NCI-H82 treated with DMSO at 0.1 percent for 48 hours (cell line): ENCODE measurements around the gene LEMD2.

Experiments used
- DNase-seq: peaks from one replicate; lab custom pipeline; 2025; ENCODE audit not compliant: unreplicated experiment; lab: John Stamatoyannopoulos, UW

The LEMD2 gene

DNA sequence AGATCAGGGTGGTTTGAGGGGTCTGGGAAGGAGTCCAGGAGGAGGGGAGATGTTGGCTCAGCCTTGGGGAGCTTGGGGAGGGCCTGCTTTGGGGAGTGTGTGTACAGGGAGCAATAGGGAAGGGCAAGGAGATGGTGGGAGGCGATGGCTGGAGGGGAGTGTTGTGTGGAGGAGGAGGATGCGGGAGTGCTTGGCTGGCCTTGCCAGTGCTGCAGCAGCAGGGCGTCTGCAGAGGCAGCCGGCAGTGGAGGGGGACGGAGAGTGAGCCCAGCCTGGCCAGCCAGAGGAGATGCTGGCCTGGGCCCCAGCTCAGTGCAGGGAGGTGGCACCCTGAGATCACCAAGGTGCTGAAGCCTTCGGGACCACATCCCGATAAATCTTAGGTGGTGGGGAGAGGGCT is 46.1 kb downstream of the LEMD2 start:
- no peak for DNase-seq

GRCh38 chr6:33742092-33742491 is 46.8 kb downstream of the LEMD2 start:
- no peak for DNase-seq

DNA sequence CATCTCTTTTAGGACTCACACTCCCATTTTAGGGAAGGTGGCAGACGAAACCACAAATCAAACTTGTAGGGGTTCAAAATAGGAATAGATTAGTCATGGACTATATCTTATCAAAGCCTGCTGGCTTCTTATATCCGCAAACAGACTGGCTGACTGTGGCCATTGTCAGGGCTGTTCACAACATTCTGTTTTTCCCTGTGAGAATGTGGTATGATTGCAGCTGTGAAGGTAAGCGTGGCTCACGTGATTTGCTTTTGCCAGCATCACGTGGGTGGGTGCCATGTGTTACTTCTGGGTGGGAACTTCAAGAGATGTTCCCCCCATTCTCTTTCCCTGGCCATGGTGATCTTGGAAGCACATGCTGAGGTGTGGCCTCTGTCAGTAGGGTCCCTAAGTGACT is 48.1 kb downstream of the LEMD2 start:
- no peak for DNase-seq

- no peak for DNase-seq
Observed at GRCh38 chr6:33740204-33740608, 48.7 kb downstream of the LEMD2 start.

- DNase-seq: no peak
Observed at GRCh38 chr6:33739571-33739970, 49.4 kb downstream of the LEMD2 start.

GRCh38 chr6:33738879-33739278 is 50.1 kb downstream of the LEMD2 start:
- DNase-seq: no peak

GRCh38 chr6:33738153-33738552 is 50.8 kb downstream of the LEMD2 start:
- DNase-seq: no peak

- DNase-seq: no peak
Observed at GRCh38 chr6:33737267-33738026, 51.5 kb downstream of the LEMD2 start.

- DNase-seq: no peak
Observed at GRCh38 chr6:33735216-33735615, 53.7 kb downstream of the LEMD2 start.

GRCh38 chr6:33733709-33734007 is 55.3 kb downstream of the LEMD2 start:
- DNase-seq: no peak

DNA sequence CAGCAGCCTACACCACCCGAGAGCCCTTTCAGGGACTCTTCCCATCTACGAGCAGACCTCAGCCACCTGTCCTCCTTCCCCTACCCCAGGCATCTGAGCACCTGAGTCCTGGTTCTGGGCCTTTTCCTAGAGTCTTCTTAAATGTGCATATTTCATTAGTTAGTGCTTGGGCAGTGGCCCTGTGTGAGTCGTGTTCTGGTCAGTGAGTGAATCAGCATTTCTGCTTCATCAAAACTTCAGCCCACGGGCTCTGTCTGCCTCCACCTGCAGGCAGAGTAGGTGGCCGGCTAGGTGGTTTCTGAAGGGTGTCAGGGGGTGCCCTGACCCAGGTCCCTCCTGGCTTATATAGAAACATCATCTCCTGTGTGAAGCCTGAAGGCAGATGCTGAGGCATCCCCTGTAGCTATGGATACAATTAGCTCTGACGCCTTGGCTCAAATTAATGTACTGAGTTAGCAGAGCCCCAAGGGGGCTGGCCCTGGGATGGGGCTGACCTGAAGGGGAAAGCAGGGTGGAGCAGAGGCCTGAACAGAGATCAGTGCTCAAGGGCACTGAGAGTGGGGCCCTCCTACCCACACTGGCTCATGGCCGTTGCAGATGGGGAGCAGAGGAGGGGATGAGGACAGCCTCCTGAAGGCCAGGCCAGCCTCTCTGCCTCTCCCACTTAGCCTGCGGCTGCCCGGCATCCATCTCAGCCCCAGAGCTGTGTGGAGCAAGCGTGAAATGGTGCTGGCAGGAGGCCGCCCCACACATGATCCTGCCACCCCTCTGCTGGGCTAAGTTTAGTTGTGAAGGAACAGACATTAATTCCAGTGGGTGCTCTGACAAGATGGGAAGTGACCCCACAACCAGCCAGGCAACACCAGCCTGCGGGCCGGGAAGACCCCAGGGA is 55.9 kb downstream of the LEMD2 start:
- DNase-seq: no peak

- DNase-seq: no peak
Observed at GRCh38 chr6:33732385-33732784, 56.5 kb downstream of the LEMD2 start.

GRCh38 chr6:33731751-33732282 is 57.1 kb downstream of the LEMD2 start:
- DNase-seq: no peak

DNA sequence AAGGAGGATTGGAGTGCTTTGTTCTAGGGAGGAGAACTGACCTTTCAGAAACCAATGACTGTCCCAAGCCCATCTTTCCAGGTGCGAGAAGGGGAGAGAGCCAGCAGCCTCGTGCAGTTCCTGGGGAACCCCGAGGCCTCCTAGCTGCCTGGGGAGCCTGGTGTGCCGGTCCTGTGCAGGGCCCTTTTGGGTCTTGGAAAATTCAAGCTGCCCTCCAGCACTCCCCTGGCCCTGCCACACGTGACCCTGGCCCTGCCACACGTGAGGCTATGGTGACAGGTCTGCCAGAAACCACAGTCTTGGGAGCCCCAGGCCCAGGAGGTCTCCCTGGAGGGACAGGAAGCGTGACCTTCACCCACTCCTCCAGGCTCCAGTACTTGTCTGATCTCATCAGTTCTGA is 57.9 kb downstream of the LEMD2 start:
- DNase-seq: no peak

- no peak for DNase-seq
Observed at GRCh38 chr6:33730611-33731010, 58.3 kb downstream of the LEMD2 start.

GRCh38 chr6:33729059-33729458 is 59.9 kb downstream of the LEMD2 start:
- DNase-seq: no peak

- DNase-seq: no peak
Observed at GRCh38 chr6:33728438-33728837, 60.5 kb downstream of the LEMD2 start.

DNA sequence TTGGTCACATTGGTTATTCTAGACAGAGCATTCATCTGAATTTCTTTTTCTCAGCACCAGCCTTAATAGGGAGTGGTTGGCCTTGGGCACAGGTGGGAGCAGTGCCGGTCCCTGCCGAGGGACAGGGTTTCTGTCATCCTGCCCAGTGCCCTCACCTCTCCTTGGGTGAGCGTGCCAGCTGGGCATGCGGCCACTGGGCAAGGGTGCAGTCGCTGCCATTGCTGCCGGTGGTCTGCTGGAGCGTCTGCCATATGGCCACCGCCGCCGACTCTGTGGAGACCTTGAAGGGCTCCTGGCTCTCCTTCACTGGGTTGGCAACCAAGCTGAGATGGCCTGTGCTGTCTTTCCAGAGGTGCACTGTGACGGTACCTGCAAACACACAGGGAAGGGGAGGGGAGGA is 61.0 kb downstream of the LEMD2 start:
- no peak for DNase-seq

- no peak for DNase-seq
Observed at GRCh38 chr6:33727126-33727525, 61.8 kb downstream of the LEMD2 start.

DNA sequence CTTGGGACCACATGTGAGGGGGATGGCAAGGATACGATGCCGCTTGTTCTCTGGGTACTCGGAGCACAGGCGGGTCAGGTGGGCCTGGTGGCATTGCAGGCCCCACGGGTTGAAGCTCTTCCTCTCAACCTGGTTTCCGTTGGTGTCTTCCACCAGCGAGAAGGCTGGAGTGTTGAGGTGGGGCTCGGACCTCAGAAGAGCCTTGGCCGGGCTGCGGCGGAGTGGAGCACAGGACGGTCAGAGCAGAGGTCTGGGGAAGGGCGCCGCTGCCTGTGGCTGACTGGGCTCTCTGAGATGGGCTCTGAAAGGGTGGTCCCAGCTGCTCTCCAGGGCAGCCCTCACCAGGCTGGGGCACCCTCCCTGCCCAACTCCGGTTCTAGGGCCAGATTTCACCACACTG is 62.2 kb downstream of the LEMD2 start:
- no peak for DNase-seq

DNA sequence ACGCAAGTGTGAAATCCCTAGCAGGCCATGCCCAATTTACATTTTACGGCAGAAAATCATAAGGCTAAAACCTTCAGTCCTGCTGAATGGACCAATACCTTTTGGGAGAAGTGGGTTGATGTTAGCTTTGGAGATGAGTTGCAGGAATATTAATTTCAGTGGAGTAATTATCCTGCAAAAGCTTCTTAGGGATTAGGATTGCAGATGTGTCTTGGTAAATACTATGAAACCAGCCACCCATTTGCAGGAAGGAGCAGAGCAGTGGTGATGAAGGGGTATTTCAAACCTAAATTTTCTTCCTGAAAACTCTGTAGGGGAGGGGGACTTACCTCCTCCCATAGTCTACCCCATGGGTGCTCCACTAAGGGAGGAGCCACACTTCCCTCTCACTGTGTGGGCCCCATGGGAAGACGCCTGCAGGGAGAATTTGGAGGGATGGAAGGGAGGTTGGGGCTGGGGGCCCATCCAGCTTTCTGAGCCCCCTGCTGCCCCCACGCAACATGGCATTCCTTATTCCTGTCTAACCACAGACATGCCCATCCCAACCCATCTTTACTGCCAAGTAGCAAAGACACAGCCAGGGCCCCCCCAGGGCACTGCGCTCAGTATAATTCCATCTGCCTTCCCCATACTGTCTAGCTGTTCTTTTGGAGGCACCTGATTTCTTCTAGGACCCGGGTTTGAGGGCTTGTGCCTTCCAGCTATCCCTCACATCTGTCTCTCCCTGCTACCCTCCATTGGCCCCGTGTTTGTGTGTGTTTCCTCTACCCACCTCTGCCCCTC is 62.8 kb downstream of the LEMD2 start:
- no peak for DNase-seq
